Astrocyte (in vitro differentiated cells and primary cell): ENCODE data around the gene METAP1. TPM values are rescaled to one million over a fixed set of nuclear protein-coding genes. Genes with fewer than 3 reads are reported as not detected.

Experiments
- DNase-seq: peaks from one replicate; pipeline ENCODE4 v3.0.0-alpha.2; 2010; ENCODE audit warnings: low read depth
- FAIRE-seq: peaks from 2 replicates; lab custom pipeline; 2011; peaks lifted over from hg19 to GRCh38; lab: Jason Lieb, UNC
- H2AFZ ChIP-seq: 2 replicates; pipeline ENCODE4 v1.6.0; 2012; ENCODE audit warnings: low read depth, low read length, inconsistent platforms
- H3K27ac ChIP-seq: 2 replicates; pipeline ENCODE4 v1.5.1; 2011; ENCODE audit warnings: low read depth, low read length, inconsistent platforms
- H3K27me3 ChIP-seq: 2 replicates; pipeline ENCODE4 v1.6.0; 2011; ENCODE audit warnings: low read length, inconsistent platforms; ENCODE audit not compliant: insufficient read depth
- H3K36me3 ChIP-seq: 2 replicates; pipeline ENCODE4 v1.5.1; 2011; ENCODE audit warnings: low read length, inconsistent platforms; ENCODE audit not compliant: insufficient read depth
- H3K4me1 ChIP-seq: 2 replicates; pipeline ENCODE4 v1.5.1; 2011; ENCODE audit warnings: low read length, inconsistent platforms; ENCODE audit not compliant: insufficient read depth
- H3K4me2 ChIP-seq: 2 replicates; pipeline ENCODE4 v1.6.0; 2012; ENCODE audit warnings: low read length, inconsistent platforms
- H3K4me3 ChIP-seq: 2 replicates; pipeline ENCODE4 v1.5.1; 2011; ENCODE audit warnings: low read depth, mild to moderate bottlenecking, low read length, inconsistent platforms; ENCODE audit not compliant: insufficient read depth
- H3K79me2 ChIP-seq: 2 replicates; pipeline ENCODE4 v1.6.0; 2012; ENCODE audit warnings: mild to moderate bottlenecking, low read length, inconsistent platforms; ENCODE audit not compliant: insufficient read depth
- H3K9ac ChIP-seq: 2 replicates; pipeline ENCODE4 v1.6.0; 2012; ENCODE audit warnings: mild to moderate bottlenecking, low read length, inconsistent platforms
- H3K9me3 ChIP-seq: 2 replicates; pipeline ENCODE4 v1.5.1; 2012; ENCODE audit warnings: low read depth, mild to moderate bottlenecking, low read length, inconsistent platforms; ENCODE audit not compliant: insufficient read depth
- H4K20me1 ChIP-seq: 2 replicates; pipeline ENCODE4 v1.6.0; 2012; ENCODE audit warnings: low read length, inconsistent platforms; ENCODE audit not compliant: insufficient read depth
- H3K27ac Mint-ChIP-seq: one replicate; pipeline ENCODE4 v1.8.0; 2021; ENCODE audit warnings: mild to moderate bottlenecking, mixed read lengths; ENCODE audit not compliant: unreplicated experiment
- H3K27me3 Mint-ChIP-seq: one replicate; pipeline ENCODE4 v1.8.0; 2021; ENCODE audit warnings: low read depth, mixed read lengths; ENCODE audit not compliant: unreplicated experiment
- H3K36me3 Mint-ChIP-seq: one replicate; pipeline ENCODE4 v1.8.0; 2021; ENCODE audit warnings: low read depth, mixed read lengths; ENCODE audit not compliant: unreplicated experiment
- H3K4me1 Mint-ChIP-seq: one replicate; pipeline ENCODE4 v1.8.0; 2021; ENCODE audit warnings: low read depth, mixed read lengths; ENCODE audit not compliant: unreplicated experiment
- H3K4me3 Mint-ChIP-seq: one replicate; pipeline ENCODE4 v1.8.0; 2021; ENCODE audit warnings: mild to moderate bottlenecking, moderate library complexity, mixed read lengths; ENCODE audit not compliant: unreplicated experiment
- H3K9me3 Mint-ChIP-seq: one replicate; pipeline ENCODE4 v1.8.0; 2021; ENCODE audit warnings: mild to moderate bottlenecking, mixed read lengths; ENCODE audit not compliant: unreplicated experiment
- EZH2 ChIP-seq: IDR thresholded peaks from 2 replicates; pipeline ENCODE4 v1.6.1; 2012; ENCODE audit warnings: mild to moderate bottlenecking, low read length, inconsistent platforms; ENCODE audit not compliant: insufficient read depth
- total RNA-seq: library from RNA; stranded (reverse); gene quantifications from 2 replicates; pipeline ENCODE4 v1.2.1, GENCODE V29; 2021
- TF ChIP-seq, protein P1 (sequence below): IDR thresholded peaks from 2 replicates; pipeline ENCODE4 v1.5.1; 2011; ENCODE audit warnings: low read depth, mild to moderate bottlenecking, inconsistent platforms, low read length, moderate library complexity; ENCODE audit not compliant: insufficient read depth

METAP1 gene
- total RNA-seq, 1 donor from 2014 or later: 60.9 TPM

DNA sequence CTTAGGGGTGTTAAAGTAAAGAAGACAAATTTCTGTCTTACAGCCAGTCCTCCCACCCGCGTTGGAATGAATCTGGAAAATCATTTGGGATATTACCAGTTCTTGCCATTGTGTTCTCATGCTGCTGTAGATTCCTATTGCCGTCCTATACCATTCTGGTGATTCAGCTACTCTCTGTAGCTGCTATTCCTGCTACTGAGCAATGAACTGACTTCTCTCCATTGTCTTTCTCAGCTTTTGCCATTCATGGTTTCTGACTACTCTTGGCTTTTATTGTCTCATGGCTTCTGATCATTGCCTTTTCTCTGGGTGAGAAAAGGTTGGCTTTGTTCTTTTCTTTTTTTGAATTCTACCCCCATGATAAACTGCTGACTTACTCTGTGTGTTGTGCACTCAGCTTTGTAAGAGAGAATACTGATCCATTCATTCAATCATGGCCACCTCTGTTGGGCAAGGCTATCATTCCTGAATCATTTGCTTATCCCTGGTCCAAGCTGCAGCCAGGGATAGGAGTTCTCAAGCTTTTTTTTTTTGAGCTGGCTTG is 27.7 kb upstream of the METAP1 start:
- Mint-ChIP-seq H3K27ac (no peak overlapping the region), H3K4me1 (peaks cover 15% of the 10 kb centered on the region), H3K27me3 (no peaks in the 10 kb centered on the region), H3K9me3 (peaks cover 2% of the 10 kb centered on the region), H3K36me3 (no peaks in the 10 kb centered on the region), H3K4me3 (no peak overlapping the region)
- Histone ChIP-seq H3K79me2 (no peaks in the 10 kb centered on the region), H3K36me3 (no peaks in the 10 kb centered on the region), H3K4me1 (peaks cover 6% of the 10 kb centered on the region), H3K9me3 (no peaks in the 10 kb centered on the region), H4K20me1 (no peaks in the 10 kb centered on the region), H3K4me2 (no peak overlapping the region), H3K27ac (no peak overlapping the region), H2AFZ (no peak overlapping the region), H3K27me3 (no peaks in the 10 kb centered on the region), H3K4me3 (no peak overlapping the region), H3K9ac (no peak overlapping the region)
- no peak for FAIRE-seq
- no peak for DNase-seq
- no peak for TF ChIP-seq EZH2
- TF ChIP-seq, protein P1, sequence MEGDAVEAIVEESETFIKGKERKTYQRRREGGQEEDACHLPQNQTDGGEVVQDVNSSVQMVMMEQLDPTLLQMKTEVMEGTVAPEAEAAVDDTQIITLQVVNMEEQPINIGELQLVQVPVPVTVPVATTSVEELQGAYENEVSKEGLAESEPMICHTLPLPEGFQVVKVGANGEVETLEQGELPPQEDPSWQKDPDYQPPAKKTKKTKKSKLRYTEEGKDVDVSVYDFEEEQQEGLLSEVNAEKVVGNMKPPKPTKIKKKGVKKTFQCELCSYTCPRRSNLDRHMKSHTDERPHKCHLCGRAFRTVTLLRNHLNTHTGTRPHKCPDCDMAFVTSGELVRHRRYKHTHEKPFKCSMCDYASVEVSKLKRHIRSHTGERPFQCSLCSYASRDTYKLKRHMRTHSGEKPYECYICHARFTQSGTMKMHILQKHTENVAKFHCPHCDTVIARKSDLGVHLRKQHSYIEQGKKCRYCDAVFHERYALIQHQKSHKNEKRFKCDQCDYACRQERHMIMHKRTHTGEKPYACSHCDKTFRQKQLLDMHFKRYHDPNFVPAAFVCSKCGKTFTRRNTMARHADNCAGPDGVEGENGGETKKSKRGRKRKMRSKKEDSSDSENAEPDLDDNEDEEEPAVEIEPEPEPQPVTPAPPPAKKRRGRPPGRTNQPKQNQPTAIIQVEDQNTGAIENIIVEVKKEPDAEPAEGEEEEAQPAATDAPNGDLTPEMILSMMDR: no peak

DNA sequence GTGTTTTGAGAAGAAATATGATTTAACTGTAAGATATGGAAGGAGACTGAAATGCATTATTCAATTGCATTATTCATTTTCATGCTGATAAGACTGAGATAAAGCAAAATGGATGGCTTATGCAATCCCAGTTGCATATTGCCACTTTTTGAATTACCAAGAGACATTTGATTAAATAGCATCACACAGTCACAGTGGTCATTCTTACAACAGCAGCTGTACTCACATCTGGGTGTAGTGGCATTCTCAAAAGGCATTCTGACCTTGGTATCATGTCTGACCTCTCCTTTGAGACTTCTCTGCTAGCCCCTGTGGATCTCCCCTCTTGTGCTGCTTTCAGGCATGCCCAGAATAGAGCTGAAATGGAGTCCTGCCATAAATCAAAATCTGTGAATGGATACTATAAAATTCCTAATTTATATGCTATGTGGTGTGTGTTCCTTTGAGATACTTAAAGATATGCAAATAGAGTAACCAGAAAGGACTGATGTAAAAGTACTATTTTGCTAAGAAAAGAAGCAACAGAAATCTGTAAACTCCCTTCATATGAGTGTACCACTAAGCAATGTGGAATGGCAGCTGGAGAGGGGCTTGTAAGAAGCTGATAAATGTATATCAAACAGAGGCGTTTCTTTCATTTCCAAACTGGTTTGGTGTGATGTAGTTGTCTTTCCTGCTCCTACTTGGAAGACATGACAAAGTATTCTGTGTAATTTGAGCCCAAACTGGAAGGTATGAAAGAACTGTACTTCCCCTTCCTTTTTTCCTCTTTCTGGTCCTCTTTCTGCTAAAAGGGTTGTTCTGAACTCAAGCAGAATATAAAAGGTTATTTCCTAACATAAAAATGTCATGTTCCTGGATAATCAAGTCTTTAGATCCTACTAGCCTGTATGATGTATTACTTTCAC is 25.4 kb upstream of the METAP1 start:
- no peaks in the 10 kb centered on the region for H3K36me3 Mint-ChIP-seq
- H3K9ac ChIP-seq: no peak overlapping the region
- no peaks in the 10 kb centered on the region for H4K20me1 ChIP-seq
- TF ChIP-seq, protein P1: no peak
- TF ChIP-seq EZH2: no peak
- no peak overlapping the region for H2AFZ ChIP-seq
- H3K9me3 Mint-ChIP-seq: peaks cover 2% of the 10 kb centered on the region
- peak overlapping the region; percentile 37 for H3K27ac Mint-ChIP-seq
- H3K27me3 Mint-ChIP-seq: no peaks in the 10 kb centered on the region
- H3K79me2 ChIP-seq: no peaks in the 10 kb centered on the region
- peaks cover 3% of the 10 kb centered on the region for H3K4me1 Mint-ChIP-seq
- no peak overlapping the region for H3K4me2 ChIP-seq
- no peaks in the 10 kb centered on the region for H3K27me3 ChIP-seq
- no peaks in the 10 kb centered on the region for H3K9me3 ChIP-seq
- no peaks in the 10 kb centered on the region for H3K36me3 ChIP-seq
- no peak for DNase-seq
- H3K4me1 ChIP-seq: no peaks in the 10 kb centered on the region
- no peak for FAIRE-seq
- H3K4me3 Mint-ChIP-seq: no peak overlapping the region
- no peak overlapping the region for H3K27ac ChIP-seq
- no peak overlapping the region for H3K4me3 ChIP-seq

DNA sequence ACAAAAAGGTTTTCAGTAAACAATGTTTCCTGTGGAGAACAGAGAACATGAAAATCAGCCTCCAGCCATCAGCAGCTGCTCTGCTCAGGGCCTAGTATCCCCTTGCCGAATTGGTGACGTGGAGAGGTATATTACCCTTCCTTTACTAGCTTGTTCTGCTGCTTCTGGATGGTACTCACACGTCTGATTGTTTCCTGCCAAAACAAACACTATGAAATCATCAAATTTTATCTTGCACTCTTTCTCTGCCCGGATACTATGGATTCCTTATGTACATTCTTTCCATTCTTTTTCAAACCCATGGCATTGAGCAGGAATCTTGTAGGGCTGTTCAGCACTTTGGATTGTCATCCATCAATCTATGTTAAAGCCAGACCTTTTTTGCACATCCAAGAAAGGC is 18.8 kb upstream of the METAP1 start:
- Histone ChIP-seq H3K9me3 (no peaks in the 10 kb centered on the region), H3K4me2 (peak overlapping the region; percentile 37), H3K36me3 (no peaks in the 10 kb centered on the region), H3K9ac (no peak overlapping the region), H2AFZ (no peak overlapping the region), H3K4me3 (no peak overlapping the region), H3K27me3 (no peaks in the 10 kb centered on the region), H3K4me1 (peaks cover 6% of the 10 kb centered on the region), H3K79me2 (no peaks in the 10 kb centered on the region), H4K20me1 (no peaks in the 10 kb centered on the region), H3K27ac (no peak overlapping the region)
- H3K27ac Mint-ChIP-seq: no peak overlapping the region
- FAIRE-seq (peak; percentile 45), DNase-seq (peak; percentile 58)
- peaks cover 4% of the 10 kb centered on the region for H3K4me1 Mint-ChIP-seq
- no peaks in the 10 kb centered on the region for H3K9me3 Mint-ChIP-seq
- H3K4me3 Mint-ChIP-seq: no peak overlapping the region
- TF ChIP-seq EZH2: no peak
- TF ChIP-seq, protein P1: no peak
- H3K27me3 Mint-ChIP-seq: no peaks in the 10 kb centered on the region
- H3K36me3 Mint-ChIP-seq: no peaks in the 10 kb centered on the region
